Loucy (cell line): ENCODE results near the gene CPPED1.

Experiments used
- H2AFZ ChIP-seq: fragments of 200-600 bp; sonication (generic); 2 replicates; pipeline ENCODE4 v1.6.0; 2016; ENCODE audit warnings: antibody characterized with exemption, mild to moderate bottlenecking, low read length, moderate library complexity
- H3F3A ChIP-seq: fragments of 200-600 bp; 2 replicates; pipeline ENCODE4 v1.6.0; 2016; ENCODE audit warnings: antibody characterized with exemption, low read depth, mild to moderate bottlenecking
- H3K27me3 ChIP-seq: fragments of 200-600 bp; sonication (generic); 2 replicates; pipeline ENCODE4 v1.6.1; 2014; ENCODE audit warnings: low read length, mild to moderate bottlenecking; ENCODE audit not compliant: insufficient read depth, poor library complexity, severe bottlenecking
- H3K36me3 ChIP-seq: fragments of 200-600 bp; sonication (generic); 2 replicates; pipeline ENCODE4 v1.6.1; 2016; ENCODE audit warnings: low read length; ENCODE audit not compliant: insufficient read depth
- H3K4me1 ChIP-seq: fragments of 200-600 bp; sonication (generic); 2 replicates; pipeline ENCODE4 v1.5.1; 2014; ENCODE audit warnings: low read length, mild to moderate bottlenecking; ENCODE audit not compliant: insufficient read depth, poor library complexity, severe bottlenecking
- H3K4me2 ChIP-seq: fragments of 200-600 bp; sonication (generic); 2 replicates; pipeline ENCODE4 v1.6.0; 2014; ENCODE audit warnings: antibody characterized with exemption, low read length, low read depth, mild to moderate bottlenecking; ENCODE audit not compliant: poor library complexity, severe bottlenecking
- H3K4me3 ChIP-seq: fragments of 200-600 bp; sonication (generic); 2 replicates; pipeline ENCODE4 v1.5.1; 2014; ENCODE audit warnings: low read length, mild to moderate bottlenecking, mixed read lengths; ENCODE audit not compliant: poor library complexity, severe bottlenecking
- H3K79me2 ChIP-seq: fragments of 200-600 bp; sonication (generic); 2 replicates; pipeline ENCODE4 v1.6.1; 2014; ENCODE audit warnings: low read length; ENCODE audit not compliant: insufficient read depth
- H3K9ac ChIP-seq: fragments of 200-600 bp; sonication (generic); 2 replicates; pipeline ENCODE4 v1.6.0; 2014; ENCODE audit warnings: mild to moderate bottlenecking, low read depth, low read length, moderate library complexity; ENCODE audit not compliant: poor library complexity, severe bottlenecking
- H3K9me2 ChIP-seq: fragments of 200-600 bp; sonication (generic); replicated peaks from 2 replicates; pipeline ENCODE4 v1.6.1; 2016; ENCODE audit warnings: low read depth, low read length, mixed read lengths
- H3K9me3 ChIP-seq: fragments of 200-600 bp; sonication (generic); 2 replicates; pipeline ENCODE4 v1.6.1; 2014; ENCODE audit warnings: mild to moderate bottlenecking, antibody characterized with exemption, low read length, low read depth; ENCODE audit not compliant: insufficient read depth
- H4K20me1 ChIP-seq: fragments of 200-600 bp; sonication (generic); 2 replicates; pipeline ENCODE4 v1.6.0; 2014; ENCODE audit warnings: antibody characterized with exemption, low read length, mild to moderate bottlenecking; ENCODE audit not compliant: insufficient read depth, poor library complexity, severe bottlenecking
- CTCF ChIP-seq: fragments of 200-600 bp; sonication (generic); conservative IDR thresholded peaks from 2 replicates; pipeline ENCODE4 v1.5.1; 2014; ENCODE audit warnings: mild to moderate bottlenecking, antibody characterized with exemption, low read length
- EZH2phosphoT487 ChIP-seq: fragments of 200-600 bp; IDR thresholded peaks from 2 replicates; pipeline ENCODE4 v1.6.1; 2018; ENCODE audit warnings: antibody characterized with exemption, mild to moderate bottlenecking, moderate library complexity, borderline replicate concordance

The CPPED1 gene

GRCh38 chr16:12611006-12611477, 192.6 kb downstream of the CPPED1 start:
- no peaks in the 10 kb centered on the region for H4K20me1 ChIP-seq
- no peak overlapping the region for H2AFZ ChIP-seq
- H3K4me1 ChIP-seq, result peaks cover 7% of the 10 kb centered on the region
- no peak overlapping the region for H3K4me2 ChIP-seq
- H3K9ac ChIP-seq, result no peak overlapping the region
- H3K79me2 ChIP-seq, result no peaks in the 10 kb centered on the region
- H3F3A ChIP-seq, result no peaks in the 10 kb centered on the region
- H3K9me3 ChIP-seq, result no peaks in the 10 kb centered on the region
- no peaks in the 10 kb centered on the region for H3K36me3 ChIP-seq
- H3K4me3 ChIP-seq, result no peak overlapping the region
- H3K27me3 ChIP-seq, result no peaks in the 10 kb centered on the region
- H3K9me2 ChIP-seq, result no peaks in the 10 kb centered on the region
- no peak for TF ChIP-seq EZH2phosphoT487
- TF ChIP-seq CTCF, result no peak

- H3K27me3 ChIP-seq, result no peaks in the 10 kb centered on the region
- H3F3A ChIP-seq, result no peaks in the 10 kb centered on the region
- no peaks in the 10 kb centered on the region for H4K20me1 ChIP-seq
- H3K36me3 ChIP-seq, result no peaks in the 10 kb centered on the region
- no peak for TF ChIP-seq EZH2phosphoT487
- TF ChIP-seq CTCF, result no peak
- no peak overlapping the region for H2AFZ ChIP-seq
- no peak overlapping the region for H3K4me2 ChIP-seq
- no peak overlapping the region for H3K4me3 ChIP-seq
- no peaks in the 10 kb centered on the region for H3K9me3 ChIP-seq
- peaks cover 7% of the 10 kb centered on the region for H3K4me1 ChIP-seq
- no peaks in the 10 kb centered on the region for H3K79me2 ChIP-seq
- no peak overlapping the region for H3K9ac ChIP-seq
- no peaks in the 10 kb centered on the region for H3K9me2 ChIP-seq
These were observed 193.6 kb downstream of the CPPED1 start for GRCh38 chr16:12609937-12610699.
